GM12801 (cell line): ENCODE data around the gene TRIM71.

Experiments used
- TF ChIP-seq, protein P1 (sequence below): IDR thresholded peaks from one replicate; pipeline ENCODE4 v1.5.1; 2011; ENCODE audit warnings: control low read depth; ENCODE audit not compliant: insufficient read length; ENCODE audit errors: extremely low read depth

Gene TRIM71

GRCh38 chr3:32822609-32823498 is 5.1 kb downstream of the TRIM71 start:
- TF ChIP-seq, protein P1, sequence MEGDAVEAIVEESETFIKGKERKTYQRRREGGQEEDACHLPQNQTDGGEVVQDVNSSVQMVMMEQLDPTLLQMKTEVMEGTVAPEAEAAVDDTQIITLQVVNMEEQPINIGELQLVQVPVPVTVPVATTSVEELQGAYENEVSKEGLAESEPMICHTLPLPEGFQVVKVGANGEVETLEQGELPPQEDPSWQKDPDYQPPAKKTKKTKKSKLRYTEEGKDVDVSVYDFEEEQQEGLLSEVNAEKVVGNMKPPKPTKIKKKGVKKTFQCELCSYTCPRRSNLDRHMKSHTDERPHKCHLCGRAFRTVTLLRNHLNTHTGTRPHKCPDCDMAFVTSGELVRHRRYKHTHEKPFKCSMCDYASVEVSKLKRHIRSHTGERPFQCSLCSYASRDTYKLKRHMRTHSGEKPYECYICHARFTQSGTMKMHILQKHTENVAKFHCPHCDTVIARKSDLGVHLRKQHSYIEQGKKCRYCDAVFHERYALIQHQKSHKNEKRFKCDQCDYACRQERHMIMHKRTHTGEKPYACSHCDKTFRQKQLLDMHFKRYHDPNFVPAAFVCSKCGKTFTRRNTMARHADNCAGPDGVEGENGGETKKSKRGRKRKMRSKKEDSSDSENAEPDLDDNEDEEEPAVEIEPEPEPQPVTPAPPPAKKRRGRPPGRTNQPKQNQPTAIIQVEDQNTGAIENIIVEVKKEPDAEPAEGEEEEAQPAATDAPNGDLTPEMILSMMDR, result no peak

DNA sequence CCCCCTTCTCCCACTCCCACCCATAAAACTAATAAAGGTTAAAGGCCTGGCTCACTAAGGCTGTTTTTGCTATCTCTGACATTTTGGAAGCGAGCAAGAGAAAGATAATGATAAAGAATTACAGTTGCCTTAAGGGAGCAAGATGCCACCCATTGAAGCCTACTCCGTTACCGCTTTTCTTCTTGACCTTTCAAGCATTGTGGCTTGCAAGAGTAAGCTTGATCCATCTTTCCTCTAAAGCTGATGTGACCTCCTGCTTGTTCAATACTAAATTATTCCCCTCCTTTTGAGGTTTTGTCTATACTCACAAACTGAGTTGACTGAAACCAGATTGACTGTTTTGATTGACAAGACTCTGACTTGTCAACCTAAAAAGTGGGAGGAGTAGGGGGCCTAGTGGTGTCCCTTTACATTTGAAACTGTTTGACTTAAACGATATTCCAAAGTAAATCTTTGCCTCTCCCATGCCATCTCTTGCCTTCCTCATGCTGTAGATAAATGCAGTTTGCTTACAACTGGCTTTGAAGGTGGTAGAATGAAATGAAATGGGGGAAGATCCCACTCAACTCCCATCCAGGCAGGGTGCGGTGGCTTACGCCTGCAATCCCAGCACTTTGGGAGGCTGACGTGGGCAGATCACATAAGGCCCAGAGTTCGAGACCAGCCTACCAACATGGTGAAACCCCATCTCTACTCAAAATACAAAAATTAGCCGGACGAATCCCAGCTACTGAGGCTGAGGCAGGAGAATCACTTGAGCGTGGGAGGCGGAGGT is 8.0 kb downstream of the TRIM71 start:
- TF ChIP-seq, protein P1, result no peak

DNA sequence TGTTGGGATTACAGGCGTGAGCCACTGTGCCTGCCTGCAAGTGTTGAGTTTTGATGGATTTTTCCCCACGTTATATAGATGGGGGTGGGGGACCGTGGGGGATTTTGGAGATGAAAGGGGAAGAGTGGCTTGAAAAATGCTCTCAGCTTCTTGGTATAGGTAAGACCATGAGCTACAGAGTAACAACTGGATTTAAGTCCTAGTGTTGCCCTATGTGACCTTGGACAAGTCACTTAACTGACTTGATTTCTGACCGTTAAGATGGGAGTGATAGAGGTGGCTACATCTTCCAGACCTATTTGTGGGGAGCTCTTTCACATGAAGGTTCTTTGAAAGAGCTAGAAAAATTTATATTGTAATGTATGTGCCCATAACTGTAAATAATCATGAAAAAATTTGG is 13.3 kb downstream of the TRIM71 start:
- TF ChIP-seq, protein P1, result no peak

GRCh38 chr3:32831791-32832190 is 14.0 kb downstream of the TRIM71 start:
- TF ChIP-seq, protein P1, result no peak

DNA sequence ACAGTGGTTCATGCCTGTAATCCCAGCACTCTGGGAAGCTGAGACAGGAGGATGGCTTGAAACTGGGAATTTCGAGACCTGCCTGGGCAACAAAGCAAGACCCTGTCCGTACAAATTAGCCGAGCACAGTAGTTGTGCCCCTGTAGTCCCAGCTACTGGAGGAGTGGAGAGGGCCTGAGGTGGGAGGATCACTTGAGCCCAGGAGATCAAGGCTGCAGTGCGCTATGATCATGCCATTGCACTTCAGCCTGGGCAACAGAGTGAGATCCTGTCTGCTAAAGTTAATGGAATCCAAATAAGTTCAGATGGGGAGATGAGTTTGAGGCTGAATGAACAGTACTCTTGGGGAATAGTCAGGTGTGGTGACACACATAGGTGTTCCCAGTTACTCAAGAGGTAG is 14.4 kb downstream of the TRIM71 start:
- TF ChIP-seq, protein P1, result no peak

GRCh38 chr3:32835049-32835371 is 17.2 kb downstream of the TRIM71 start:
- TF ChIP-seq, protein P1, result no peak

GRCh38 chr3:32835961-32836360 is 18.2 kb downstream of the TRIM71 start:
- TF ChIP-seq, protein P1, result no peak
